H9 (cell line): ENCODE data around the gene TRAK1. TPM values are rescaled to one million over a fixed set of nuclear protein-coding genes. Genes with fewer than 3 reads are reported as not detected.

Experiments used
- DNase-seq: peaks from one replicate; pipeline ENCODE4 v3.0.0-alpha.2; 2017
- H2AFZ ChIP-seq: one replicate; pipeline ENCODE4 v1.6.1; 2013; ENCODE audit warnings: mild to moderate bottlenecking, low read length, control low read depth, moderate library complexity
- H2AK5ac ChIP-seq: 2 replicates; pipeline ENCODE4 v1.6.1; 2013; ENCODE audit warnings: low read length, control low read depth, mixed read lengths; ENCODE audit not compliant: insufficient read length
- H2BK120ac ChIP-seq: one replicate; pipeline ENCODE4 v1.6.1; 2013; ENCODE audit warnings: low read depth, mild to moderate bottlenecking, low read length, control low read depth, inconsistent platforms; ENCODE audit not compliant: poor library complexity, severe bottlenecking
- H2BK12ac ChIP-seq: 2 replicates; pipeline ENCODE4 v1.6.1; 2013; ENCODE audit warnings: low read length, control low read depth, mixed read lengths, low read depth; ENCODE audit not compliant: insufficient read length
- H2BK15ac ChIP-seq: 2 replicates; pipeline ENCODE4 v1.6.1; 2013; ENCODE audit warnings: low read depth, low read length, control low read depth
- H2BK20ac ChIP-seq: one replicate; pipeline ENCODE4 v1.6.1; 2013; ENCODE audit warnings: low read depth, mild to moderate bottlenecking, low read length, control low read depth, inconsistent platforms; ENCODE audit not compliant: poor library complexity, severe bottlenecking
- H2BK5ac ChIP-seq: 2 replicates; pipeline ENCODE4 v1.6.1; 2013; ENCODE audit warnings: low read length, control low read depth, mixed read lengths; ENCODE audit not compliant: insufficient read length
- H3K14ac ChIP-seq: 2 replicates; pipeline ENCODE4 v1.6.1; 2013; ENCODE audit warnings: low read length, control low read depth; ENCODE audit not compliant: insufficient read depth
- H3K18ac ChIP-seq: 2 replicates; pipeline ENCODE4 v1.6.1; 2013; ENCODE audit warnings: low read depth, mild to moderate bottlenecking, mixed read lengths, low read length, control low read depth; ENCODE audit not compliant: insufficient read length
- H3K23ac ChIP-seq: 2 replicates; pipeline ENCODE4 v1.6.1; 2013; ENCODE audit warnings: low read length, control low read depth, mixed read lengths, low read depth; ENCODE audit not compliant: insufficient read length
- H3K23me2 ChIP-seq: 2 replicates; pipeline ENCODE4 v1.6.1; 2013; ENCODE audit warnings: low read depth, mild to moderate bottlenecking, mixed read lengths, low read length, control low read depth; ENCODE audit not compliant: insufficient read length, poor library complexity, severe bottlenecking
- H3K27ac ChIP-seq: 2 replicates; pipeline ENCODE4 v1.5.1; 2013; ENCODE audit warnings: low read length, control low read depth, mixed read lengths, low read depth; ENCODE audit not compliant: insufficient read length
- H3K27me3 ChIP-seq: 2 replicates; pipeline ENCODE4 v1.6.1; 2013; ENCODE audit warnings: low read length, control low read depth, inconsistent platforms; ENCODE audit not compliant: insufficient read depth
- H3K4ac ChIP-seq: 2 replicates; pipeline ENCODE4 v1.6.1; 2013; ENCODE audit warnings: low read depth, mild to moderate bottlenecking, control low read depth, inconsistent platforms, low read length, moderate library complexity
- H3K4me1 ChIP-seq: 2 replicates; pipeline ENCODE4 v1.6.1; 2013; ENCODE audit warnings: low read length, control low read depth, inconsistent platforms; ENCODE audit not compliant: insufficient read depth
- H3K4me2 ChIP-seq: 2 replicates; pipeline ENCODE4 v1.6.1; 2013; ENCODE audit warnings: low read length, control low read depth, mixed read lengths; ENCODE audit not compliant: insufficient read length, insufficient read depth
- H3K56ac ChIP-seq: 2 replicates; pipeline ENCODE4 v1.6.1; 2013; ENCODE audit warnings: low read depth, mild to moderate bottlenecking, mixed read lengths, low read length, control low read depth; ENCODE audit not compliant: insufficient read length
- H3K79me1 ChIP-seq: 2 replicates; pipeline ENCODE4 v1.6.1; 2013; ENCODE audit warnings: low read depth, mild to moderate bottlenecking, moderate library complexity, low read length, control low read depth, inconsistent platforms; ENCODE audit not compliant: insufficient read depth, poor library complexity, severe bottlenecking
- H3K79me2 ChIP-seq: 2 replicates; pipeline ENCODE4 v1.6.1; 2013; ENCODE audit warnings: low read length, control low read depth, inconsistent platforms; ENCODE audit not compliant: insufficient read depth
- H3K9ac ChIP-seq: 2 replicates; pipeline ENCODE4 v1.6.1; 2013; ENCODE audit warnings: low read length, control low read depth, mixed read lengths; ENCODE audit not compliant: insufficient read length; ENCODE audit errors: extremely low read depth
- H3K9me3 ChIP-seq: one replicate; pipeline ENCODE4 v1.6.1; 2013; ENCODE audit warnings: low read depth, low read length, inconsistent platforms; ENCODE audit not compliant: control insufficient read depth
- H3T11ph ChIP-seq: one replicate; pipeline ENCODE4 v1.6.1; 2013; ENCODE audit warnings: mild to moderate bottlenecking, low read length, control low read depth, inconsistent platforms
- H4K20me1 ChIP-seq: one replicate; pipeline ENCODE4 v1.6.1; 2013; ENCODE audit not compliant: control insufficient read depth, insufficient read length, insufficient read depth
- H4K5ac ChIP-seq: 2 replicates; pipeline ENCODE4 v1.6.1; 2013; ENCODE audit warnings: low read depth, mild to moderate bottlenecking, mixed read lengths, low read length, control low read depth; ENCODE audit not compliant: insufficient read length
- H4K8ac ChIP-seq: replicated peaks from 2 replicates; pipeline ENCODE4 v1.6.1; 2013; ENCODE audit warnings: low read length, control low read depth, mixed read lengths, low read depth; ENCODE audit not compliant: insufficient read length
- H4K91ac ChIP-seq: 2 replicates; pipeline ENCODE4 v1.6.1; 2013; ENCODE audit warnings: low read depth, mild to moderate bottlenecking, moderate library complexity, mixed read lengths, low read length, control low read depth; ENCODE audit not compliant: insufficient read length
- H3K27ac Mint-ChIP-seq, 3 experiments: 2 replicates in 2 of 3; 3 replicates in 1 of 3; pipeline ENCODE4 v1.8.0; 2020 to 2021; ENCODE audit warnings: mixed read lengths in 3 of 3, mild to moderate bottlenecking in 1 of 3, moderate library complexity in 1 of 3
- H3K27me3 Mint-ChIP-seq: 2 replicates; pipeline ENCODE4 v1.8.0; 2021; ENCODE audit warnings: low read depth, mild to moderate bottlenecking, moderate library complexity, mixed read lengths
- H3K36me3 Mint-ChIP-seq, 3 experiments: 2 replicates in 2 of 3; 3 replicates in 1 of 3; pipeline ENCODE4 v1.8.0; 2020 to 2021; ENCODE audit warnings: low read depth in 3 of 3, mixed read lengths in 3 of 3; ENCODE audit not compliant: insufficient read depth in 1 of 3
- H3K4me1 Mint-ChIP-seq, 2 experiments: 2 replicates each; pipeline ENCODE4 v1.8.0; 2020; ENCODE audit warnings: mixed read lengths in 2 of 2
- H3K4me3 Mint-ChIP-seq, 2 experiments: 2 replicates in 1 of 2; 3 replicates in 1 of 2; pipeline ENCODE4 v1.8.0; 2020 to 2021; ENCODE audit warnings: mild to moderate bottlenecking in 2 of 2, mixed read lengths in 2 of 2, moderate library complexity in 1 of 2
- H3K9me3 Mint-ChIP-seq, 2 experiments: 2 replicates in 1 of 2; 3 replicates in 1 of 2; pipeline ENCODE4 v1.8.0; 2020; ENCODE audit warnings: mild to moderate bottlenecking in 2 of 2, mixed read lengths in 2 of 2, moderate library complexity in 1 of 2
- WGBS: extraction: QIAGEN DNeasy Blood & Tissue Kit; methylation state at CpG from one replicate; pipeline ENCODE4 v1.1.7; 2013; ENCODE audit warnings: missing lambda C conversion rate, low lambda C conversion rate, mixed read lengths; ENCODE audit not compliant: insufficient read length; ENCODE audit errors: extremely low coverage; 5-methylcytosine and 5-hydroxymethylcytosine counted together
- total RNA-seq: library from RNA; stranded (reverse); gene quantifications from 2 replicates; pipeline ENCODE4 v1.2.1, GENCODE V29; 2021
- TF ChIP-seq, protein P1 (sequence below): fragments of 200-600 bp; sonication (generic); conservative IDR thresholded peaks from 3 replicates; pipeline ENCODE4 v1.8.0; 2021; ENCODE audit warnings: antibody characterized with exemption, mild to moderate bottlenecking

Gene TRAK1
- total RNA-seq, 1 experiment from 2014 or later, result 34.2 TPM

DNA sequence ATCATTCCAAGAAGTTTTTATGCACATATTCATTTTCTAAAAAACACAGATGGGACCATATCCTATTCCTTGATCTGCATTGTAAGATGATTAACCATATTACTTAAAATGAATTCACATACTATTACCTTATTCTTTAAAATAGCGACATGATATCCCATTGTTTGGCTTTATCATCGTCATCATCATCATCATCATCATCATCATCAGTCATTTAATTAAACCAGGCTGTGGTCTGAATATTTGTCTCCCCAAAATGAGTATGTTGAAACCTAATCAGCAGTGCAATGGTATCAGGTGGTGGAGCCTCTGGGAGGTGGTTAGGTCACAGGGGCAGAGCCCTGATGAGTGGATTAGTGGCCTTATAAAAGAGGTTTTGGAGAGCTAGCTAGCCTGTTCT, 4.4 kb downstream of the TRAK1 start:
- Histone ChIP-seq H2BK120ac (no peak overlapping the region), H3K27ac (no peak overlapping the region), H4K5ac (no peak overlapping the region), H3K4me1 (no peaks in the 10 kb centered on the region), H3K9ac (no peak overlapping the region), H3K79me2 (no peaks in the 10 kb centered on the region), H2BK20ac (no peak overlapping the region), H4K91ac (no peak overlapping the region), H2BK12ac (no peak overlapping the region), H3K79me1 (no peaks in the 10 kb centered on the region), H3K4me2 (no peak overlapping the region), H3K14ac (no peak overlapping the region), H3K27me3 (no peaks in the 10 kb centered on the region), H2AK5ac (no peak overlapping the region), H2BK15ac (no peak overlapping the region), H4K20me1 (no peaks in the 10 kb centered on the region), H3K56ac (no peak overlapping the region), H4K8ac (no peak overlapping the region), H3T11ph (no peak overlapping the region), H3K23ac (no peak overlapping the region), H2BK5ac (no peak overlapping the region), H3K9me3 (no peaks in the 10 kb centered on the region), H2AFZ (no peak overlapping the region), H3K23me2 (no peaks in the 10 kb centered on the region), H3K4ac (no peak overlapping the region), H3K18ac (no peak overlapping the region)
- H3K9me3 Mint-ChIP-seq, result peaks cover 3 to 11% of the 10 kb centered on the region in 2 experiments; a peak in 4 of 5 replicates
- no CpG with 5 or more reads among the region's 2 CpGs for WGBS
- no peak for DNase-seq
- H3K36me3 Mint-ChIP-seq, result peaks cover 14 to 18% (median 16%) of the 10 kb centered on the region in 3 experiments
- peaks cover 44 to 45% of the 10 kb centered on the region in 2 experiments for H3K4me1 Mint-ChIP-seq
- H3K27ac Mint-ChIP-seq, result 0 out of 7 replicates have a peak overlapping the region, but pooled peaks of 2 of the 3 experiments have one; percentile 3 to 34
- no peaks in the 10 kb centered on the region for H3K27me3 Mint-ChIP-seq
- TF ChIP-seq, protein P1, sequence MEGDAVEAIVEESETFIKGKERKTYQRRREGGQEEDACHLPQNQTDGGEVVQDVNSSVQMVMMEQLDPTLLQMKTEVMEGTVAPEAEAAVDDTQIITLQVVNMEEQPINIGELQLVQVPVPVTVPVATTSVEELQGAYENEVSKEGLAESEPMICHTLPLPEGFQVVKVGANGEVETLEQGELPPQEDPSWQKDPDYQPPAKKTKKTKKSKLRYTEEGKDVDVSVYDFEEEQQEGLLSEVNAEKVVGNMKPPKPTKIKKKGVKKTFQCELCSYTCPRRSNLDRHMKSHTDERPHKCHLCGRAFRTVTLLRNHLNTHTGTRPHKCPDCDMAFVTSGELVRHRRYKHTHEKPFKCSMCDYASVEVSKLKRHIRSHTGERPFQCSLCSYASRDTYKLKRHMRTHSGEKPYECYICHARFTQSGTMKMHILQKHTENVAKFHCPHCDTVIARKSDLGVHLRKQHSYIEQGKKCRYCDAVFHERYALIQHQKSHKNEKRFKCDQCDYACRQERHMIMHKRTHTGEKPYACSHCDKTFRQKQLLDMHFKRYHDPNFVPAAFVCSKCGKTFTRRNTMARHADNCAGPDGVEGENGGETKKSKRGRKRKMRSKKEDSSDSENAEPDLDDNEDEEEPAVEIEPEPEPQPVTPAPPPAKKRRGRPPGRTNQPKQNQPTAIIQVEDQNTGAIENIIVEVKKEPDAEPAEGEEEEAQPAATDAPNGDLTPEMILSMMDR, result no peak
- no peak overlapping the region for H3K4me3 Mint-ChIP-seq
